KMS-11 (cell line): ENCODE data around the gene NUDT22.

ENCODE experiments used
- H2AFZ ChIP-seq: fragments of 200-600 bp; sonication (generic); 2 replicates; pipeline ENCODE4 v1.6.1; 2016; ENCODE audit warnings: antibody characterized with exemption, mixed run types, low read depth
- H3K27ac ChIP-seq: fragments of 200-600 bp; sonication (generic); 2 replicates; pipeline ENCODE4 v1.6.1; 2016; ENCODE audit warnings: mild to moderate bottlenecking, mixed run types
- H3K27me3 ChIP-seq: fragments of 200-600 bp; sonication (generic); 2 replicates; pipeline ENCODE4 v1.6.1; 2017; ENCODE audit warnings: mild to moderate bottlenecking, low read depth, mixed run types, moderate library complexity; ENCODE audit not compliant: insufficient read depth
- H3K36me3 ChIP-seq: fragments of 200-600 bp; sonication (generic); 2 replicates; pipeline ENCODE4 v1.6.1; 2017; ENCODE audit warnings: mild to moderate bottlenecking, mixed run types; ENCODE audit not compliant: insufficient read depth
- H3K4me1 ChIP-seq: fragments of 200-600 bp; sonication (generic); 2 replicates; pipeline ENCODE4 v1.6.1; 2016; ENCODE audit warnings: mild to moderate bottlenecking, low read depth, mixed run types; ENCODE audit not compliant: poor library complexity, severe bottlenecking
- H3K4me2 ChIP-seq: fragments of 200-600 bp; sonication (generic); 2 replicates; pipeline ENCODE4 v1.7.0; 2016; ENCODE audit warnings: mild to moderate bottlenecking, mixed run types
- H3K4me3 ChIP-seq: fragments of 200-600 bp; sonication (generic); IDR thresholded peaks from 2 replicates; pipeline ENCODE4 v1.6.1; 2017; ENCODE audit warnings: low read depth, low read length, mixed read lengths; ENCODE audit not compliant: insufficient read depth
- H3K79me2 ChIP-seq: fragments of 200-600 bp; sonication (generic); 2 replicates; pipeline ENCODE4 v1.6.1; 2016; ENCODE audit warnings: low read depth, mixed run types; ENCODE audit not compliant: insufficient read depth
- H3K9ac ChIP-seq: fragments of 200-600 bp; sonication (generic); 2 replicates; pipeline ENCODE4 v1.6.1; 2016; ENCODE audit warnings: mild to moderate bottlenecking, mixed run types
- H4K20me1 ChIP-seq: fragments of 200-600 bp; sonication (generic); 2 replicates; pipeline ENCODE4 v1.6.1; 2016; ENCODE audit warnings: mild to moderate bottlenecking, mixed run types; ENCODE audit not compliant: insufficient read depth
- CTCF ChIP-seq: fragments of 200-600 bp; sonication (generic); conservative IDR thresholded peaks from 2 replicates; pipeline ENCODE4 v1.6.1; 2017; ENCODE audit warnings: low read depth, mild to moderate bottlenecking, antibody characterized with exemption, low read length, moderate library complexity, mixed read lengths

Gene NUDT22

GRCh38 chr11:64185693-64186491 is 40.2 kb upstream of the NUDT22 start, which contains the start of gene STIP1:
STIP1 (plus strand) TSS chr11:64186171; CDS start chr11:64186262, 91 bp downstream.
- Histone ChIP-seq H3K9ac (peak within 1 kb of the TSS; percentile 78), H3K36me3 (peaks cover 8% of the 10 kb centered on the region; the same call in 1 of the 2 replicates), H3K4me2 (peak within 1 kb of the TSS; percentile 72), H3K27me3 (no peaks in the 10 kb centered on the region), H4K20me1 (peaks cover 8% of the 10 kb centered on the region), H3K27ac (peak within 1 kb of the TSS; percentile 82), H3K4me3 (no peak within 1 kb of the TSS), H2AFZ (no peak within 1 kb of the TSS), H3K4me1 (peaks cover 33% of the 10 kb centered on the region), H3K79me2 (peaks cover 27% of the 10 kb centered on the region; the same call in 1 of the 2 replicates)
- TF ChIP-seq CTCF: no peak

DNA sequence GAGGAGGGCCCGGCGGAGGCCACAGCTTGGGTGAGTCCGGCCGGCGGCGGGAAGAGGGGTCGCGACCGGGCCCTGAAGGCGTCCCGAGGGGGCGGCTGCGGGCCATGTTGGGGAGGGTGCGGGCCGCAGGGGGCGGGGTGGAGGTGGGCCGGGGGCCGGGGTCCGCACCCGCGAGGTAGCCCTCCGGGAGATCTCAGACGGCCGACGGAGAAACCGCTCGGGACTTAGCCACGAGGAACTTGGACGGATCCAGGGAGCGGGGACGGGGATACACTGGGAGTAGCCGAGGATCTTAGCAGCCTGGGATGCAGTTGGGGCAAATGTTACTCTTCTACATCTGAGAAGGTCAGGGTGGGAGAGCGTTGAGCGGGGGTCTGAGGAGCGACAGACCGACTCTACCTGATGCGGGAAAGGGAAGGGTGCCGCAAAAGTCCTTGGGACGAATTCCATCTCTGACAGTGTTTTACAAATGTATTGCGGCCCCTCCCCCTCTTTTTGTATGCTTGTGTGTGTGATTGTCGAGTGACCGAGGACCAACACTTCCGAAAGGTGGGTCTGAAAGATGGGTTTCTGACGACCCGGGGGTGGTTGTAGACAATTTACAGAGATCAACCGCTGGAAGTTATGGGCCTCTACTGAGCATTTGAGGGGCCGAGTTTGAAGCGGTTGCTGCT is 39.4 kb upstream of the NUDT22 start:
- peaks cover 8% of the 10 kb centered on the region; the same call in 1 of the 2 replicates for H3K36me3 ChIP-seq
- no peaks in the 10 kb centered on the region for H3K27me3 ChIP-seq
- no peak overlapping the region for H3K4me3 ChIP-seq
- TF ChIP-seq CTCF: no peak
- peaks cover 11% of the 10 kb centered on the region for H4K20me1 ChIP-seq
- no peak overlapping the region for H2AFZ ChIP-seq
- peaks cover 27% of the 10 kb centered on the region; the same call in 1 of the 2 replicates for H3K79me2 ChIP-seq
- peaks cover 25% of the 10 kb centered on the region for H3K4me1 ChIP-seq
- H3K4me2 ChIP-seq: no peak overlapping the region
- H3K9ac ChIP-seq: no peak overlapping the region; the same call in 1 of the 2 replicates
- H3K27ac ChIP-seq: no peak overlapping the region; the same call in 1 of the 2 replicates

- Histone ChIP-seq H3K79me2 (peaks cover 11% of the 10 kb centered on the region; the same call in 1 of the 2 replicates), H4K20me1 (peaks cover 22% of the 10 kb centered on the region), H3K4me2 (no peak overlapping the region), H2AFZ (no peak overlapping the region), H3K27me3 (no peaks in the 10 kb centered on the region), H3K4me3 (no peak overlapping the region), H3K36me3 (peaks cover 48% of the 10 kb centered on the region; the same call in 1 of the 2 replicates), H3K27ac (no peak overlapping the region), H3K9ac (no peak overlapping the region), H3K4me1 (peaks cover 5% of the 10 kb centered on the region)
- no peak for TF ChIP-seq CTCF
Measured at GRCh38 chr11:64192434-64192833, 33.6 kb upstream of the NUDT22 start.

GRCh38 chr11:64196626-64197025 is 29.4 kb upstream of the NUDT22 start:
- peaks cover 61% of the 10 kb centered on the region; the same call in 1 of the 2 replicates for H3K36me3 ChIP-seq
- H2AFZ ChIP-seq: no peak overlapping the region
- TF ChIP-seq CTCF: no peak
- H3K27ac ChIP-seq: 0 out of 2 replicates have a peak overlapping the region, but pooled peaks have one; percentile 11
- no peak overlapping the region for H3K4me3 ChIP-seq
- no peak overlapping the region for H3K9ac ChIP-seq
- H3K27me3 ChIP-seq: no peaks in the 10 kb centered on the region
- peaks cover 16% of the 10 kb centered on the region for H3K79me2 ChIP-seq
- H3K4me2 ChIP-seq: no peak overlapping the region
- H3K4me1 ChIP-seq: peaks cover 5% of the 10 kb centered on the region
- H4K20me1 ChIP-seq: peaks cover 11% of the 10 kb centered on the region; the same call in 1 of the 2 replicates
